Measurements from ENCODE around the gene TREH.
"Not testable (repeated sequence)": the region's sequence is repeated elsewhere in the genome, so short reads cannot be mapped to it uniquely, and the experiment has no call there.

The TREH gene

DNA sequence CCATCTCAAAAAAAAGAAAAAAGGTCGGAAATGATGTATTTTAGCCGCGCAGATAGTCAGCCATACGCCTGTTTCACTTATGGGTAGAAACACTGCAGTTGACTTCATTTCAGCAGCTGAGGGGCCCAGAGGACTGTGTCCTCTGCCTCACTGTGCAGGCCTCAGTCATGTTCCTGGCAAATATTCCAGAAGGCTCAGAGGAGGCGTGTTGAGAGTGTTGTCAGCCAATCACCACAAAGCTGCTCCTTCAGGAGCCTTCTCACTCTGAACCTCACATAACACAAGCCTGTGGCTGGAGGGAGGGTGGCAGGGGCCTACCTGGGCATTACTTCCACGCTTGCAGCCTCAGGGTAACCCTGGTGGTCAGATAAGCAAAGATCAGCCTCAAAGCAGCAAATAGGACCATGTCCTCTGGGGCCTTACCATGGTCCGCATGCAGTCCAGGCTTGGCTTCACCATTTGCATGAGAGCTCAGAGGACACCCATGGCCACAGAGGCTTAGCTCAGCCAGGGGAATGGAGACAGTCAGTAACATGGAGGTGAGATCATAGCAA lies 17.3 kb upstream of the TREH start:
- DNase-seq, result no peak

DNA sequence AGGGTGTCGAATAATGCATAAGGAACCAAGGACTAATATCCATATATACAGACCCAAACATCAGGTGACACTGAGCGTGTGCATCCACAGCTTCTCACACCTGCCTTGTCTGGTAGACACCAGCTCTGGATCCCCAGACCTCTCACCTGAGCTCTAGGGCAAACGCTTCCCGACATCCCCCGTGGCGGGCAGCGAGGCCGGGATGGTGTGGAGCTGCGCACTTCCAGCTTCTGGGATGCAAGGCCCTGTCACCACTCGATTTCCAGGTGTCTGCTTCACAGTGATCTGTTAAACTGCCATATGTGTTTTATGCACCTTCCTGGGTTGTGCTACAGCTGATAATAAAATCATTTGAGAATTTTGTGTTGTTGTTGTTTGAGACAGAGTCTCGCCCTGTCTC lies 15.3 kb upstream of the TREH start:
- no peak for DNase-seq

DNA sequence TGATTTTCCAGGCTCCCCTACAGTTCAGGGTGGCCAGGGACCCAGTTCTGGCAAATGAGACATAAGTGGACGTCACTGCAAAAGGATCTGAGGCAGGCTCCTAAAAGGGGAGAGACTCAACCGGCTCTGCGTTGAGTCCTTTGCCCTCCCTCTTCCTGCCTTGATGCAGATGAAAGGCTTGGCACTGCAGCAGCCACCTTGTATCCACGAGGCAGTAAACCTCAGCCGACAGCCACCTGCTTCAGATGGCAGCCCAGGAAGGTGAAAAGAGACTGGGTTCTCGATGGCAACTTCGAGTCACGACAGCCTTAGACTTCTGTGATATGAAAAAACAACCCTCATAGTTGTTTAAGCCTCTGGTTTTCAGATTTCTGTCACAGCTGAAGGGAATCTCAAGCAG lies 14.7 kb upstream of the TREH start:
- DNase-seq, result no peak

DNA sequence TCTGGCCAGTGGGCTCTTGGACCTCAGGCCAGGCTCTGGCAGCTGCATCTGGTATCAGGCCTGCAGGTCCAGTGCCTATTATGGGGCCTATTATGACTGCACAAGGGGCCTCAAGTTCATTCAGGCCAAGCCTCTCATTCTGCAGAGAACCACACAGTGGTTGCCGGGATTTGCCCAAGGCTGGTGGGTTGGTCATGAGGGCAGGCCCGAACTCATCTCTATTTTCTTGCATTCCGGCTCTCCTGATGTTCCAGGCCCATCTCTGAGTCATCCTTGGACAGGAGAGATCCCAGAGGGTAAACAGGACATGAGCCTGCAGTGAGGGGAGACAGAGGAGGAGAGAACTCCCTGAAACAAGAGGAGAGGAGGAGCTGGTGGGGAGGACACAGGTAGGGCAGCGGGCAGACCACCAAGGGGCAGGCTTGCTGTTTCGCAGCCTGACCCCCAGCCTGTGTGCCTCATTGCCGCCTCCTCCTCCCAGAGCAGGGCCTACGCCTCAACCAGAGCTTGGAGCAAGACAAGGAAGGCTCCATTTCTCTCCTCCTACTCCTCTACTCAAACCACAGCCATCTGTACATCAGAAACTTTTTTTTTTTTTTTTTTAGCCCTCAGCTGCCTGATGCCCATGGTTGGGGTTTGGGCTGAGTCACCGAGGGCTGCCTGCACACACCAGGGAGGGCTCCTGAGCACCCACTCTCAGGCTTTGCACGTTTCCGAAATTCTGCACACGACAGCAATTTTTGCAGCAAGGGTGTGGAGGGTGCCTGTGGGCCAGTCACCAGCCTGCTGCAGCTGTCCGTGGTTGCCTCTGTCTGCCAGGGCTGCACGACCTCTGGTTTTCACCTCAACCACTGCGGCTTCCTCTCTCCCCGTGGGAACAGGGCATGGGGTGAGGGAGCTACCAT lies 12.7 kb upstream of the TREH start:
- DNase-seq, result peak; percentile 52

DNA sequence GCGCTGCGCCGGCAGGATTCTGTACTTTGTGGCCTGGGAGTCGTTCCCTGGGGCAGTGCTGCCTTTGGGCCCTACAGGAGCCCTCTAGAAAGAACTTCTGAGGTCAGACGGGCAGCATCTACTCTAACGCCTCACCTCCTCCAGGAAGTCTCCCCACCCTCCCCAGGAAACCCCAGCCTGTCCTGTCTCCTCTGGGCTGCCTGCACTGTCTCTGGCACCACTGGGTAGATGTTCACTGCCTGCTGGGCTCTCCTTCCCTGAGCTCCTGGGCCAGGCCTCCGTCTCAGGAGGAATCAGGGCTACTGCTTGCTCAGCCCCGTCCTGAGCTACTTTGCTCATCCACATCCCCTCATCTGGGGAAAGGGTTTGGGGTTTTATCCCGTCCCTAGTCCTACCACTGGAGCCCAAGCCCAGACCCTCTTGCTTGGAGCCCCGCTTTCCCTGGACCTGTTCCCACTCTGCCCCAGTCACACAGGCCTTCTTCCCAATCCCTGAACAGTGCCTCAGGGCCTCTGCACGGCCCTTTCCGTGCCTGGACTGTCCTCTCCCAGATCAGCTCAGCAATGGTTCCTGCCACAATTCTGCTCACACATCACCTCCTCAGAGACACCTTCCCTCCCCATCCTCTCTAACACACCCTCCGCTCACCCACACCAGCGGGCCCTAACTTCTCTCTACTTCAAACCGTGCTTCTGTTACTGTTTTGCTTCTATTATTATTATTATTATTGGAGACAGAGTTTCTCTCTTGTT lies 11.3 kb upstream of the TREH start:
- DNase-seq, result no peak

DNA sequence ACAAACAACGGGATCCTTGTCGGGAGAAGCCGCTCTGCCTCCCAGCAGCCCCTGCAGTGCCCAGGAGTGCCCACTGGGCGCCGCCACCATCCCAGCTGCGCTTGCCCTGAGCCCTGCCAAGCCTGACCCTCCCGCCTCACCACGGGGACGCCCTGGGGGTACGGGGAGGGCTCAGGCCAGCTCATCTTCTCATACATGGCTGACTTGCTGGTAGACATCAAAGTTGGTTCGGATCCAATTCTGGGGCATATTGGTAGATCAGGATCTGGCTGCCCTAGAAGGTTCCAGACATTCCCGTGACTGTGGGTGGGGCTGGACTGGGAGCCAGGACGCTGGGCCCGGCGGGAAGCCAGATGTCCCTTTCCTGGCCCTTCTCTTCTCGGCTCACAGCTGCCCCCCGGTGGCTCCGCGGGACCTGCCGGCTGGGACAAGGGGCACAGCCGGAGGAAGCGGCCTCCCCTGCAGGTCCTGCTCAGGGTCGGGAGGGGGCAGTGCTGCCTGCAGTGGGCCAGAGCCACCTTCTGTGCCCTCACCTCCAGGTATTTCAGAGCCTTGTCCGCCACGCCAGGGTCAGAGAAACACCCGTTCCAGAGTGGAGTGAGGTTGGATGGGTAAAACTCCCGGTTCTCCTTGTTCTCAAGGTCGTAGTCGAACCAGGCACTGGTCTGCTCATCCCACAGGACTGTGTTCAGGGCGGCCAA lies 10.6 kb upstream of the TREH start:
- DNase-seq, result peak; percentile 72

DNA sequence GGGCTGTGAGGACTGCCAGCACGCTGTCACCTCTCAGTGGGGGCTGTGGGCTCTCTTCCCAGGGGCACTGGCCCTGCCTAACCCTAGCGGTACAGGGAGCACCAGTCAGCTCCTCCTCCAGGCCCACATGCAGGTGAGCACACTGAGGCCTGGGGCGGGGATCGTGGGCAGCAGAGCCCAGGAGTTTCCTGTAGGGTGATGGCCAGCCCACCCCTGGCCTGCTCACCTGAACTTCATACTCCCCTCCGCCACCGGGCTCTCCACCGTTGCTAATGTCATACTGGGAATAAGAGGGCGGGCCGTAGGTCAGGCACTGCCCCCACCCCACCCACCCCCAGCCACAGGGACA lies 10.0 kb upstream of the TREH start:
- no peak for DNase-seq

DNA sequence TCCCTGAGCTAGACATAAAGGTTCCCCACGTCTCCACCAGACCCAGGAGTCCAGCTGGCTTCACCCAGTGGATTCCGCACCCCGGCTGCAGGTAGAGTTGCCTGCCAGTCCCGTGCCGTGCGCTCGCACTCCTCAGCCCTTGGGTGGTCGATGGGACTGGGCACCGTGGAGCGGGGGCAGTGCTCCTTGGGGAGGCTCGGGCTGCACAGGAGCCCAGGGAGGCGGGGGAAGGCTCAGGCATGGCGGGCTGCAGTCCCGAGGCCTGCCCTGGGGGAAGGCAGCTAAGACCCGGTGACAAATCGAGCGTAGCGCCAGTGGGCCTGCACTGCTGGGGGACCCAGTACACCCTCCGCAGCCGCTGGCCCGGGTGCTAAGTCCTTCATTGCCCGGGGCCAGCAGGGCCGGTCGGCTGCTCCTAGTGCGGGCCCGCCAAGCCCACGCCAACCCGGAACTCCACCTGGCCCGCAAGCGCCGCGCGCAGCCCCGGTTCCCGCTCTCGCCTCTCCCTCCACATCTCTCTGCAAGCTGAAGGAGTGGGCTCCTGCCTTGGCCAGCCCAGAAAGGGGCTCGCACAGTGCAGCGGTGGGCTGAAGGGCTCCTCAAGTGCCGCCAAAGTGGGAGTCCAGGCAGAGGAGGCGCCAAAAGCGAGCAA lies 9.5 kb upstream of the TREH start:
- no peak for DNase-seq

DNA sequence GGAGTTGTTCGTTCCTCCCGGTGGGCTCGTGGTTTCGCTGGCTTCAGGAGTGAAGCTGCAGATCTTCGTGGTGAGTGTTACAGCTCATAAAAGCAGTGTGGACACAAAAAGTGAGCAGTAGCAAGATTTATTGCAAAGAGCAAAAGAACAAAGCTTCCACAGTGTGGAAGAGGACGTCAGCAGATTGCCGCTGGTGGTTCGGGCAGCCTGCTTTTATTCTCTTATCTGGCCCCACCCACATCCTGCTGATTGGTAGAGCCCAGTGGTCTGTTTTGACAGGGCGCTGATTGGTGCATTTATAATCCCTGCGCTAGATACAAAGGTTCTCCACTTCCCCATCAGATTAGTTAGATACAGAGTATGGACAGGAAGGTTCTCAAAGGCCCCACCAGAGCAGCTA lies 8.9 kb upstream of the TREH start:
- DNase-seq, result not testable (repeated sequence)

DNA sequence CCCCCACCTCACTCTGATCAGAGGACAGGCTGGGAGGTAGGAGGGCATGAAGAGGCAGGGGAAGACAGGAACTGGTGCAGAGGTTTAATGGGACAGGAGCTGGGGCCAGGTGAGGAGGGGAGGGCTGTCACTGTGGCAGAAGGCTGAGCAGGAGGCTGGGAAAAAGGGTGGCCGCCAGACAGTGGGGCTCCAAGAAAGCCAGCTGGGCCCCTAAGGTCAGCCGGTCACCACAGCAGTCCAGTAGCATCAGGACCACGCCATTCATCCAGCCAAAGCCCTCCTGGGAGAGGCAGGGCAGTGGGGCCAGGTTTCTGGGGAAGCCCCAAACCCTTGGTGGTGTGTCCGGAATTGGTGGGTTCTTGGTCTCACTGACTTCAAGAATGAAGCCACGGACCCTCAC lies 8.5 kb upstream of the TREH start:
- no peak for DNase-seq

DNA sequence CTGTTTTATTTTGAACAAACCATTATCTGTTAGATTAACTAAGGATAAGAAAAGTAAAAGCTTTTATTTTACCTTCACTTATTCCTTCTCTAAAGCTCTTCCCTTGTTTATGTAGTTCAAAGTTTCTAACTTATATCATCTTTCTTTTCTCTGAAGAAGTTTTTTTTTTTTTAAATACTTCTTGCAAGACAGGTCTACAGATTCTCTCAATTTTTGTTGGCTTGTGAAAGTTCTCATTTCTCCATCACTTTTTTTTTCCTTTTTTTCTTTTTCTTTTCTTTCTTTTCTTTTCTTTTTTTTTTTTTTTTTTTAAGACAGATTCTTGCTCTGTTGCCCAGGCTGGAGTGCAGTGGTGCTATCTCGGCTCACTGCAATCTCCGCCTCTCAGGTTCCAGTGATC lies 4.7 kb upstream of the TREH start:
- DNase-seq, result no peak

DNA sequence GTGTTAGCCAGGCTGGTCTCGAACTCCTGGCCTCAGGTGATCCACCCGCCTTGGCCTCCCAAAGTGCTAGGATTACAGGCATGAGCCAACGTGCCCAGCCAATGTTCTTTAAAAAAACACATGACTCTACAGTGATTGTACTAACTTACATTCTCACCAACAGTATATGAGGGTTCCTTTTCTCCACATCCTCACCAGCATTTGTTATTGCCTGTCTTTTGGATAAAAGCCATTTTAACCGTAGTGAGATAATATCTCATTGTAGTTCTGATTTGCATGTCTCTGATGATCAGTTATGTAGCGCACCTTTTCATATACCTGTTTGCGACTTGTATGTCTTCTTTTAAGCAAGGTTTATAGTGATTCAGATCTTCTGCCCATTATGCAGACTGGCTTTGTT lies 3.5 kb upstream of the TREH start:
- not testable (repeated sequence) for DNase-seq

DNA sequence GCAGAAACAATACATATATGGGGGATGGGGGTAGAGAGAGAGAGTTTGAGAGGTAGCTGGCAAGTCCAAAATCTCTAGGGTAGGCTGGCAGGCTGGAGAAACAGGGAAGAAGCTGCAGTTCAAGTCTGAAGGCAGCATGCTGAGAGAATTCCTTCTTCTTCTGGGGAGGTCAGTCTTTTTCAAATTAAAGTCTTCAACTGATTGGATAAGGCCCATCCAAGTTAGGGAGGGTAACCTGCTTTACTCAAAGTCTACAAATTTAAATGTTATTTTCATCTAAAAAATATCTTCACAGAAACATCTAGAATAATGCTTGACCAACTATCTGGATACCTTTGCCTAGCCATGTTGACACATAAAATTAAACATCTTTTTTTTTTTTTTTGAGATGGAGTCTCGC lies 2.9 kb upstream of the TREH start:
- DNase-seq, result no peak

DNA sequence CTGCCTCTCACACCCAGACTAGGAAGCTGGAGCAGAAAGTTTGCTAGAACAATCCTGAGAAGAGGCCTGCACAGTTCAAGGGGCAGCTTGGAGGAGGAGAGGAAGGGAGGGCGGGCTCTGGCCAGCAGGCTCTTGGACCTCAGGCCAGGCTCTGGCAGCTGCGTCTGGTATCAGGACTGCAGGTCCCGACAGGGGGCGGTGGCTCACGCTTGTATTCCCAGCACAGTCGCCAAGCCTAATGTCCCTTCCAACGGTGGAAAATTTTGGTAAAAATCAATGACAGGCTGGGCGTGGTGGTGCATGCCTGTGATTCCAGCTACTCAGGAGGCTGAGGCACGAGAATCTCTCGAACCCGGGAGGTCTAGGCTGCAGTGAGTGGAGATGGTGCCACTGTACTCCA lies 542 bp downstream of the TREH start:
- DNase-seq, result not testable (repeated sequence)

DNA sequence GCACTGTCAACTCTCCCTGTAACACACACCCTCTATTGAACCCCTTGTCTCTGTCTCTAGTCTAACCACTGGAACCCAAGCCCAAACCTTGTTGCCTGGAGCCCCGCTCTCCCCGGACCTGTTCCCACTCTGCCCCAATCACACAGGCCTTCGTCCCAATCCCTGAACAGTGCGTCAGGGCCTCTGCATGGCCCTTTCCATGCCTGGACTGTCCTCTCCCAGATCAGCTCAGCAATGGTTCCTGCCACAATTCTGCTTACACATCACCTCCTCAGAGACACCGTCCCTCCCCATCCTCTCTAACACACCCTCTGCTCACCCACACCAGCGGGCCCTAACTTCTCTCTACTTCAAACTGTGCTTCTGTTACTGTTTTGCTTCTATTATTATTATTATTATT lies 1.5 kb downstream of the TREH start:
- no peak for DNase-seq

DNA sequence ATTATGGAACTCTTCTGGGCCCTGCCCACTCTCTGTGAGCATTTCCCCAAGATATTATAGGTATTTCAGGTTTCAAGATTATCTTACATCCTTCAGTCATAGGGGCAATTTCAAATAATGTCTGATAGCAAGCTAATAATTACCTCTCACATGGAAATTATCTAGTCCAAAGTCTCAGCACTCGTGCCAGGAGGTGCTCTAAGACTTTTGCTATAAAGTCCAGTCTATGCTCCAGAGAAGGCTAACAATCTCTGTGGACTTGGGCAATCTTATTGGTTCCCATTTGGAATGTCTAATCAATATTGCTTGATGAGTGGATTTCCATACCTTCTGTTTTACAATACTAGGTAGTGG lies 5.4 kb downstream of the TREH start:
- DNase-seq, result no peak

DNA sequence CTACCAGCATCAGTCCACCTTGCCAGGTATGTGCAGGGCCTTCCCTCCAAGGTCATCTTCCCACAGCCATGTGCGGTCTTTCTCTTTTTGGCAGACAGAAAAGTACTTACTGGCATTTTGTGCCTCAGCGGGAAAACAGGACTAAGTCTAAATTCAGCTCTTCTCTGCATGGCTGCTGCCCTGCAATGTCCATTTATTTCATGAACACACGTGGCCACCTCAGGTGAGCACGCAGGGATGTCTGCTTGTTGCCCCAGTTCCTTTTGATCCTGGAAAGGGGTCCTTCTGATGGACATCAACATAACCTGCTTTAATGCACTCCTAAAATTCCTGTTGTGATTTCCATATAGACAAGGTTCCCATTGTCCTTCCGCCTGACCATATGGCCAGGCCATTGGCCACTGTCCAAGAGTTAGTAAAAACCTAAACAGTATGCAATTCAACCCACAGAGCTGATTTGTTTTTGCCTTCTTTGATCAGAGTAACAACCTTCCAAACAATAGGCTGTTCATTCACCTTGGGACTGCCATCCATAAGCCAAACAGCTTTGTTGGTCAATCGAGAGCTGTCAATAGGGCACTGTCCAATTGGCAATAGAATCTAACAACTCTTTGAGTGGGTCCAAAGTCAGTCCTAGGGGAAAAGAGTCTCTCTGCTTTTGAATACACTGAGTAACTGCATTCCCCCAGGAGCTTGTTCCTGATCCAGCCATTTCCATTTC lies 5.9 kb downstream of the TREH start:
- no peak for DNase-seq

DNA sequence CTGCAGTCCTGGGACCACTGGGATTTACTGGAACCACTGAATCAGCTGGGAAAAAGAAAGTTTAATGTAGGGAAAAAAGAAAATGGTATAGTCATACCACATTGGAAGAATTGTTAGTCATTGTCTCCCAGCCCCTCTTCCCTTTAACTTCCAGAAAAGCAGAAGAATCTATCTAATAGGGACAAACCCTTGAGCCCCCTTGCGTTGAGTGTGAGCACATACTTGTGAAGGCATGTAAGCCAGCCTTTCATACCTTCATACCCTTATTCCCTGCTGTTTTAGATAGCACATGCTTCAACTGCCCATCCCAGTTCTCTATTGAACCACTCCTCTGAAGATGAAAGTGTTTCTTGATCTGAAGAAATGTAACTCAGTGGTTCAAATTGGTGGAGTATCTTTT lies 6.6 kb downstream of the TREH start:
- no peak for DNase-seq

DNA sequence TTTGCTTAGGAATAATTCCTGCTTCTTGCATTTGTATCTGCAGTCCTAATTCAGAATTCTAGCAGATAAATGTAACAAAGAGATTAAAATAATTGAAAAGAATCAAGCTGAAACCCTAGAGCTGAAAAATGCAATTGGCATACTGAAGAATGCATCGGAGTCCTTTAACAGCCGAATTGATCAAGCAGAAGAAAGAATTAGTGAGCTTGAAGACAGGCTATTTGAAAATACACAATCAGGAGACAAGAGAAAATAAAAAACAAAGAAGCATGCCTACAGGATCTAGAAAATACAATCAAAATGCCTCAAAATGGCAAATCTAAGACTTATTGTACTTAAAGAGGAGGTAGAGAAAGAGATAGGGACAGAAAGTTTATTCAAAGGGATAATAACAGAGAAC lies 8.2 kb downstream of the TREH start:
- DNase-seq, result no peak

DNA sequence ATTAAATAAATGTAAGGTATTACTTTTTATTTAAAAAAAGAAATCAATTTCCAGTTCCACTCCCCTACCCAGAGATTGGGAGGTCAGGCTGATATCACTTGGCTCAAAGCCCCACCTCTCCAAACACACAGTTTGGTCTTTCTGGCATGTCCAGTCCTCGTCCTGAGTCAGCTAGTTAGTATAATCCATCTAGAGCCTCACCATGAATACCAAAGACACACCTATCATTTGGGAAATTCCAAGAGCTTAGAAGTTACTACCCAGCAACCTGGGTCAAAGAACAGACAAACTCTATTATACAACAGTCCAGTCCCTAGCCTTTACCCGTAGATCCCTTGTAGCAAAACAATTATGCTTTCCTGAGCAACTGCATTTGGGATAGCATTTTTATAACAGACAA lies 9.4 kb downstream of the TREH start:
- DNase-seq, result no peak

DNA sequence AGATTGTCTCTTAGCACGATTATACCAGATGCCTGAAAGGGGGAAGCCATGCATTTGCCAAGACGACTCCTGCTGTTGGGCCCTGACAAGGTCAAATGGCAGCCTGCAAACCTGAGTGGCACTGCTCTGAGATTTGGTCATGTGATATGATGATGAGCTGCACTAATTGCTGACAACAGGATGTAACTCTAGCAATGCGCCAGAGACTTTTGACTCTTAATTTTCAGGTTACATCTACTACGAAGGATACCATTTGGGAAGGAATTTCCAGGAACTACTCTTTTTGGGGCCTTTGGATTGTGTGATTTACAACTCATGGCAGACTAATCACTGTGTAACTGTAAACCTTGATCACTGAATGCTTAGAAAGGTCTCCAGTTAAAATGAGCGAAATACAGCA lies 13.1 kb downstream of the TREH start:
- no peak for DNase-seq

DNA sequence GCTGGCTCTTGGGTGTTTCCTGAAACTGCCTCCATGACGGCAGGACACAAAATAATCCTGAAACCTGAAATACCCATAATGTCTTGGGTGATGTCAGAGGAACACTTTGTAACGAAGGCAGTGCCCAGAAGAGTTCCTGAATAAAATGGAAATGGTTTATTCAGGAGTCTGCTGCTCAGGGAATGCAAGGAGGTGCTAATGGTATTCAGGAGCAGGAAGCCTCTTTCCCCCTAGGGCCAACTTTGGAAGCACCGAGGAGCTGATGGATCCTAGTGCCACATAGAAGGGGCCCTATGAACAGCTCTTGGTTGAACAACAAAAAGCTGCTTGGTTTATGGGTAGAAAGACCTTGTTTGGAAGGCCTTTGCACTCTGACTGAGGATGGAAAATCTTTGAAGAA lies 15.5 kb downstream of the TREH start:
- DNase-seq, result no peak

DNA sequence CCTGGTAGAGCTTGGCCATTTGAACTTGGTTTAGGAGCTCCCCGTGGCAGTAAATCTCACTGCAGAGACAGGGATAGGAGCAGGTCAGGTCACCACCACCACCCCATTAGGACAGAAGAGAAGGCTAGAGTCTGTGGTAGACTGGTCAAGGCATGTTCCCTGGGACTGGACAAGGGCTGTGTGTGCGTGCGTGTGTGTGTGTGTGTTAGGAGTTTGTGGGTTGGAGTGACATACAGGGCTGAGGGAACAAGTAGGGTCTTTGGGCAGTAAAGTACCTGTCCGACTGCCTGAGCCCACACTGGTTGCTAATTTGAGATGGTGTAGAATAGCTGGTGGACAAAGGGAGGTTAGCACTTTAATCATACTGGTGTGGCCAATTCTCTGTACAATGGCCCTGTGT lies 16.1 kb downstream of the TREH start:
- DNase-seq, result no peak

Data from activated CD4-positive, alpha-beta T cell treated with anti-CD3 and anti-CD28 coated beads for 1 hour (primary cell).